HPDE6-E6E7 (cell line): ENCODE results near the gene KYAT1.
"Not testable (repeated sequence)": the region's sequence is repeated elsewhere in the genome, so short reads cannot be mapped to it uniquely, and the experiment has no call there.

Experiments
- DNase-seq: peaks from one replicate; pipeline ENCODE4 v3.0.0; 2011; ENCODE audit warnings: missing footprints; ENCODE audit errors: extremely low spot score

KYAT1 gene

GRCh38 chr9:128885376-128885775, 3.6 kb upstream of the KYAT1 start:
- DNase-seq, result no peak

- no peak for DNase-seq
Observed at GRCh38 chr9:128884164-128884563, 2.4 kb upstream of the KYAT1 start.

- no peak for DNase-seq
Observed at GRCh38 chr9:128882677-128883603, 1.2 kb upstream of the KYAT1 start.

- DNase-seq, result no peak
Observed at GRCh38 chr9:128877852-128878251, 3.9 kb downstream of the KYAT1 start.

- not testable (repeated sequence) for DNase-seq
Observed at GRCh38 chr9:128870941-128871265, 10.8 kb downstream of the KYAT1 start.

- no peak for DNase-seq
Observed at GRCh38 chr9:128870128-128870940, 11.4 kb downstream of the KYAT1 start.

GRCh38 chr9:128863647-128864046, 18.1 kb downstream of the KYAT1 start:
- DNase-seq, result no peak

GRCh38 chr9:128862401-128862851, 19.3 kb downstream of the KYAT1 start:
- no peak for DNase-seq

GRCh38 chr9:128861501-128861900, 20.2 kb downstream of the KYAT1 start:
- DNase-seq, result no peak

GRCh38 chr9:128860937-128861336, 20.8 kb downstream of the KYAT1 start:
- no peak for DNase-seq

GRCh38 chr9:128858476-128858875, 23.3 kb downstream of the KYAT1 start:
- DNase-seq, result not testable (repeated sequence)

GRCh38 chr9:128854454-128854853, 27.3 kb downstream of the KYAT1 start:
- DNase-seq, result not testable (repeated sequence)

GRCh38 chr9:128852646-128853045, 29.1 kb downstream of the KYAT1 start:
- DNase-seq, result not testable (repeated sequence)

GRCh38 chr9:128851779-128852600, 29.8 kb downstream of the KYAT1 start:
- not testable (repeated sequence) for DNase-seq

- DNase-seq, result not testable (repeated sequence)
Observed at GRCh38 chr9:128851024-128851423, 30.7 kb downstream of the KYAT1 start.

GRCh38 chr9:128847803-128848202, 33.9 kb downstream of the KYAT1 start:
- no peak for DNase-seq

- DNase-seq, result no peak
Observed at GRCh38 chr9:128846680-128847030, 35.1 kb downstream of the KYAT1 start.

GRCh38 chr9:128845186-128845931, 36.4 kb downstream of the KYAT1 start:
- peak; percentile 56 for DNase-seq

- DNase-seq, result not testable (repeated sequence)
Observed at GRCh38 chr9:128843171-128843570, 38.6 kb downstream of the KYAT1 start.

GRCh38 chr9:128841694-128842492, 39.9 kb downstream of the KYAT1 start:
- DNase-seq, result no peak
